Stimulated activated naive CD8-positive, alpha-beta T cell treated with anti-CD3 and anti-CD28 coated beads, Interleukin-15, Interleukin-2, amounts not matched to agents 100 ng/mL and 50 ng/mL, for 24 hours (primary cell): ENCODE data around the gene MAP3K12.

Source experiments
- H3K27ac Mint-ChIP-seq: one replicate; pipeline ENCODE4 v1.8.0; 2021; ENCODE audit warnings: mild to moderate bottlenecking, mixed read lengths
- H3K27me3 Mint-ChIP-seq: one replicate; pipeline ENCODE4 v1.8.0; 2021; ENCODE audit warnings: mixed read lengths
- H3K36me3 Mint-ChIP-seq: one replicate; pipeline ENCODE4 v1.8.0; 2021; ENCODE audit warnings: low read depth, mixed read lengths
- H3K4me1 Mint-ChIP-seq: one replicate; pipeline ENCODE4 v1.8.0; 2021; ENCODE audit warnings: low read depth, mixed read lengths
- H3K4me3 Mint-ChIP-seq: one replicate; pipeline ENCODE4 v1.8.0; 2021; ENCODE audit warnings: mild to moderate bottlenecking, mixed read lengths
- H3K9me3 Mint-ChIP-seq: one replicate; pipeline ENCODE4 v1.8.0; 2021; ENCODE audit warnings: mixed read lengths

MAP3K12 gene

DNA sequence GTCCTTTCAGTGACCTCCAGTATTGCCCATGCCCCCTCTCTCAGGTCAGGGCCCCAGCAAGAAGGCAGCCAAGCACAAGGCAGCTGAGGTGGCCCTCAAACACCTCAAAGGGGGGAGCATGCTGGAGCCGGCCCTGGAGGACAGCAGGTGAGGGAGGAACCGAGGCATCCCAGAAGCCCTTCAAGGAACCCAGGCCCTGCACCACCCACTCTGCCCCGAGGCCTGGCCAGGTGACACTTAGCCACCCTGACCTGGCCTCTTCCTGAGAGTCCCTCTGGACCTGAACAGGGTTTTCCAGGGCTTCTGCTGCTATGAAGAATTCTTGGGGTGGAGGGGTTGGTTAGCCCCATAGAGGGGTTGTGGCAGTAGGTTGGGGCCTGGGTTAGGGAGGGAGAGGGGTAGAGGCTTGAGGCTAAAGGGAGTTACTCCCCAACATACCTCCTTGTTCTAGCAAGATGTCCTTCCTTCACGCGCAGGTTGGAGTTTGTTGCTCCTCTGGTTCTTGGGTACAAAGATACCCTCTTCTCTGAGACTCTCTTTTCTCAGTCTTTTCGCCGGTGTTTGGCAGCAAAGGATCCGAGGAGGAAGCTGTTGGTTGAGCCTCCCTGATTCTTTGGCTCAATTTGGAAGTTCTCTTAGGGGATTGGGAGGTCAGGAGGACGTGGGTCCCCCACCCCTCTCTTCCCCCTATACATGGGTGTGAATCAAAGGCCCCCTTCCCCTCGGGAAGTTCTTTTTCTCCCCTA lies 3.9 kb upstream of the MAP3K12 start:
- H3K27ac Mint-ChIP-seq = no peak overlapping the region
- H3K4me3 Mint-ChIP-seq = no peak overlapping the region

GRCh38 chr12:53502331-53502730 lies 3.1 kb upstream of the MAP3K12 start:
- H3K4me1 Mint-ChIP-seq = peaks cover 39% of the 10 kb centered on the region
- peak overlapping the region; percentile 89 for H3K4me3 Mint-ChIP-seq
- H3K27ac Mint-ChIP-seq = peak overlapping the region; percentile 89
- peaks cover 13% of the 10 kb centered on the region for H3K36me3 Mint-ChIP-seq
- H3K27me3 Mint-ChIP-seq = no peaks in the 10 kb centered on the region
- H3K9me3 Mint-ChIP-seq = no peaks in the 10 kb centered on the region

More for the DNA sequence above, 3.9 kb upstream of the MAP3K12 start:
- H3K4me1 Mint-ChIP-seq = peaks cover 35% of the 10 kb centered on the region
- peaks cover 13% of the 10 kb centered on the region for H3K36me3 Mint-ChIP-seq
- H3K27me3 Mint-ChIP-seq = no peaks in the 10 kb centered on the region
- H3K9me3 Mint-ChIP-seq = no peaks in the 10 kb centered on the region

DNA sequence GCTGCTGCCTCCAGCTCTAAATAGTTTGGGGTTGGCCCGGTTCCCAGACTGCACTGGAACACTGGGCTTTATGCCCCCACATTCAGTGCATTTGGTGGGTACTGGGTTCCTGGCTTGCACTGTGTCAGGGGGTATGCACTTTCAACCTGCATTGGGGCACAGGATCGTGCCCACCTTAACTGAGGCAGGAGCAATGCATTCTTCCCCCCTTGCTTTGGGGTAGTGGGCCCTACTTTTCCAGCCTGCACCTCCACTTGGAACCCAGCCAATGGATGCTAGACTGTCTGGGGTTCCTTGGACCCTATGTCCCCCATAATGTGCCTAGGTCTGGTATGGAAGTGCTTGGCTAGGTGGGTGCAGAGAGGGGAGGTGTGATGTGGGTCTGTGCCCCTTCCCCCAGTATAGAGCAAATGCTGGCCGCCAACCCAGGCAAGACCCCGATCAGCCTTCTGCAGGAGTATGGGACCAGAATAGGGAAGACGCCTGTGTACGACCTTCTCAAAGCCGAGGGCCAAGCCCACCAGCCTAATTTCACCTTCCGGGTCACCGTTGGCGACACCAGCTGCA lies 2.4 kb upstream of the MAP3K12 start:
- H3K27me3 Mint-ChIP-seq = no peaks in the 10 kb centered on the region
- H3K27ac Mint-ChIP-seq = peak overlapping the region; percentile 89
- no peaks in the 10 kb centered on the region for H3K9me3 Mint-ChIP-seq
- peaks cover 39% of the 10 kb centered on the region for H3K4me1 Mint-ChIP-seq
- H3K4me3 Mint-ChIP-seq = peak overlapping the region; percentile 89
- peaks cover 13% of the 10 kb centered on the region for H3K36me3 Mint-ChIP-seq

DNA sequence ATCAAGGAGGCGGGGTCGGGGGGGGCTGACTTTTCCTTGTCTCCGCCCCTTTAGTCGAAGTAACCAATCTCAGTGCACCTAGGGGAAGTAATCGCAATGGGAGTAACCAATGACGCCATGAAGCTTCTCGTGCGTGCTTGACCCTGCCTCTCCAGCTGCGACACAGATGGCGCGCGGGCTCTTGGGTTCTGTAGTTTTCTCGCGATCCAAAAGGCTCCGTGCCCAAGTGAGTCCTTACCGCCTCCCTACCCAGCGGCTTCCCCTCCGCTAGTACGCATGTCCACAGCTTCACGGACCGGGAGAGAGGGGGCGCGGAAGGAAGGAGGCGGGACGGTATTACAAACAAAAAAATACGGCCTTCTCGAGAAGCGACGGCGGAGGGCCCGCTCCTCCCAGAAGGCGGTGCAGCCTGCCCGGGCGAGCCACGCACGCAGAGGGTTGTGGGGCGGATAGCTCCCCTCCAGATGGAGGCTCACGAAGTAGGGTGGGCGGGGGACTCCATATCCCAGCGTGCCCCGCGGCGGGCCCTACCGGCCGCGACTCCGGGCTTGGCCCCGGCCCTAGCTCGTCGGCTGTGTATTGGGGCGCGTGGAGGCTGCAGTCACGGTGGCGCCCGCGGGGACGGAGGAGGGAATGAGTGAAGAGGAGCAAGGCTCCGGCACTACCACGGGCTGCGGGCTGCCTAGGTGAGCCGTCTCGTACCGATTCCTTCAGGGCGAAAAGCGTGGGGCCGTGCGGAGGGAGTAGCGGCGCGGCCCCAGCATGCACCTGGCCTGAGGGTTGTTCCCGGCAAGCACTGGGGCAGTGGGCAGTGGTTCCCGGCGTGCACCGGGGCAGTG lies 1.7 kb upstream of the MAP3K12 start, which contains the start of gene TARBP2:
TARBP2 (plus strand) TSS at position 508 of the 839 bp plus-strand sequence; CDS start at position 634, 126 bp downstream.
- peaks cover 12% of the 10 kb centered on the region for H3K36me3 Mint-ChIP-seq
- H3K27me3 Mint-ChIP-seq = no peaks in the 10 kb centered on the region
- peak within 1 kb of the TSS; percentile 89 for H3K27ac Mint-ChIP-seq

GRCh38 chr12:53500142-53500775 lies 1.0 kb upstream of the MAP3K12 start:
- Mint-ChIP-seq H3K4me1 (peaks cover 39% of the 10 kb centered on the region), H3K9me3 (no peaks in the 10 kb centered on the region), H3K4me3 (peak overlapping the region; percentile 89), H3K27ac (peak overlapping the region; percentile 89), H3K27me3 (no peaks in the 10 kb centered on the region), H3K36me3 (peaks cover 5% of the 10 kb centered on the region)

More for the DNA sequence above, 1.7 kb upstream of the MAP3K12 start, which contains the start of gene TARBP2:
- Mint-ChIP-seq H3K4me1 (peaks cover 39% of the 10 kb centered on the region), H3K9me3 (no peaks in the 10 kb centered on the region), H3K4me3 (peak within 1 kb of the TSS; percentile 89)

GRCh38 chr12:53498235-53498630 lies 1.0 kb downstream of the MAP3K12 start:
- Mint-ChIP-seq H3K27ac (peak overlapping the region; percentile 67), H3K27me3 (no peaks in the 10 kb centered on the region), H3K4me3 (peak overlapping the region; percentile 89), H3K36me3 (no peaks in the 10 kb centered on the region), H3K4me1 (peaks cover 44% of the 10 kb centered on the region), H3K9me3 (no peaks in the 10 kb centered on the region)

GRCh38 chr12:53497461-53497860 lies 1.8 kb downstream of the MAP3K12 start:
- peaks cover 42% of the 10 kb centered on the region for H3K4me1 Mint-ChIP-seq
- no peak overlapping the region for H3K4me3 Mint-ChIP-seq
- no peaks in the 10 kb centered on the region for H3K9me3 Mint-ChIP-seq
- H3K27ac Mint-ChIP-seq = no peak overlapping the region
- H3K36me3 Mint-ChIP-seq = no peaks in the 10 kb centered on the region
- H3K27me3 Mint-ChIP-seq = no peaks in the 10 kb centered on the region

DNA sequence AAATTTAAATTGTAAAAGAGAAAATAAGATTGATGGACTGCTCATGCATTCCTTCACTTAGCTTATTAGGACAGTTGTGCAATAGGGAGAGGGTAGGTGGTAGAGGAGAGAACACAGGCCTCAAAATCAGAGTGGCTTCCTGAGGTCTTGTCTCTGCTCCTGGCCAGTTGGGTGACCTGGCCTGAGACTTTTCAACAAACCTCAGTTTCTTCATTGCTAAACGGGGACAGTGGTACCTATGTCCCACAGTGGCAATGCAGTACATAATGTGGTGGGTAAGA lies 2.6 kb downstream of the MAP3K12 start:
- H3K4me3 Mint-ChIP-seq = no peak overlapping the region
- peaks cover 40% of the 10 kb centered on the region for H3K4me1 Mint-ChIP-seq
- H3K36me3 Mint-ChIP-seq = no peaks in the 10 kb centered on the region
- H3K9me3 Mint-ChIP-seq = no peaks in the 10 kb centered on the region
- H3K27ac Mint-ChIP-seq = no peak overlapping the region
- no peaks in the 10 kb centered on the region for H3K27me3 Mint-ChIP-seq

GRCh38 chr12:53495903-53496751 lies 3.1 kb downstream of the MAP3K12 start:
- H3K4me1 Mint-ChIP-seq = peaks cover 37% of the 10 kb centered on the region
- no peaks in the 10 kb centered on the region for H3K27me3 Mint-ChIP-seq
- H3K9me3 Mint-ChIP-seq = no peaks in the 10 kb centered on the region
- H3K36me3 Mint-ChIP-seq = no peaks in the 10 kb centered on the region
- H3K27ac Mint-ChIP-seq = peak overlapping the region; percentile 27
- no peak overlapping the region for H3K4me3 Mint-ChIP-seq

DNA sequence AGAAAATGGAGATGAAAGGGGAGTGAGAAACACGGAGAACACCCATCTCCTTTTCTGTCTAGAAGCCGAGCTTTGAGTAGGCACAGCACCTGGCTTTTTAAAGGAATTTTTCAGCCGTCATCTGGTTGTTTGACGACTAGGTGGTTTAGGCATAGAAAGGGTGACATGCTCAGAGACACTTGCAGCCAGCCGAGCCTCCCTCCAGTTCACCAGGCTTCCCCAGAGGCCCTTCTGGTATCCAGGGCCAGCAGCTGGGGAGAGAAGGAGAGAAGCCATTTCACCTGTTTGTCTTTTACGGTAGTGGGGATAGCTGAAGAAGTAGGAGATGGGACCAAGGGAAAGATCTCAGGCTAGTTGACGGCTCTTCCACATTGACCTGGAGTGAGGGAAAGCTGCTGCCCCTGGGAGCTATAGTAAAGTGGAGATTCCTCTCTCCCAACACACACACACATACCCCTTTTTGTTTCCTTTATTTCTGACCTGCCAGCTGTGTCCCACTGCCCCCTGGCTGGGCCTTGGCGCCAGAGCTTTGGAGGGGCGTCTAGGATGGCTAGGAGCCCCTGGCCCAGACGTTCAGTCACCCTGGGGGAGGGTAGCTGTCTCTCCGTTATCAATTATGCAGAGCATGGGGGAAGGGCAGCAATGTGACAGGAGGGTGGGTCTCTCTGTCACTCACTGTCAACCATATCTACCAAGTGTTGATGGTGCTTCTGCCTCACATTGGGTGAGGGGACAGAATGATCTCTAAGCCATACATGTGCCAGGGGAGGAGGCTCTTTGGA lies 5.5 kb downstream of the MAP3K12 start:
- Mint-ChIP-seq H3K4me3 (peak overlapping the region; percentile 90), H3K27me3 (no peaks in the 10 kb centered on the region), H3K4me1 (peaks cover 27% of the 10 kb centered on the region), H3K9me3 (no peaks in the 10 kb centered on the region), H3K36me3 (no peaks in the 10 kb centered on the region), H3K27ac (peak overlapping the region; percentile 89)

DNA sequence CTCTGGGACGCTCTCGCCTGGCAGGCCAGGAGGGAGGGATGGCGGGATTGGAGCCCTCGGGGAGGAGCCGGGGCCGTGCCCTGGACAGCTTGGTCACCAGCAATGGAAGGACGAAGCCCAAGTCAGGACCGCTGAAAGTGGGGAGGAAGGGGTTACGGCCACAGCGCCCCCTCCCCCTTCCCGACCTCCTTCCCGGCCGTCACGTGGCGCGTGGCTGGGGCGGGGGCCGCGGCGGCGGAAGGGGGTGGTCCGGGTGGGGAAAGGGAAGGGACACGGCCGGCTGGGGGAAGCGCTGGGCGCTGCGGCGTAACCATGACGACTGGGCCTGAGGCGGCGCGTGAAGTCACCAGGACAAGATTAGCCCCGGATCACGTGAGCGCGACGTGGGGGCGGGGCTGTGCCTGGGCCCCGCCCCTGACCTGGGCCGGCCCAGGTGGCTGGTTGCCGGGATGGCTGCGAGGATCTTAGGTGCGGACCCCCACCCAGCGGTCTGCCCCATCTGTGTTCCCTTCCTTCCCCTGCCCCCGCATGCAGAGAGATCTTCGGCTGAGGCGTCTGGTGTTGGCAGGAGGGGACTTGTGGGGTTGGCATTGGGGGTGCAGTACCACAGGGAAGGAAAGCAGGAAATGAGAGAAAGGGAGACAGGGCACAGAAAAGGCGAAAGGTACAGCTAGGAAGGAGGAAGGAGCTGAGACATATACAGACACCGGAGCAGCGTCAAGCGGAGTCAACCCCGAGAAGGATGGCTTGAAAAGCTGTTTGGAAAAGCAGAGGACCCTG lies 6.2 kb downstream of the MAP3K12 start:
- no peaks in the 10 kb centered on the region for H3K27me3 Mint-ChIP-seq

DNA sequence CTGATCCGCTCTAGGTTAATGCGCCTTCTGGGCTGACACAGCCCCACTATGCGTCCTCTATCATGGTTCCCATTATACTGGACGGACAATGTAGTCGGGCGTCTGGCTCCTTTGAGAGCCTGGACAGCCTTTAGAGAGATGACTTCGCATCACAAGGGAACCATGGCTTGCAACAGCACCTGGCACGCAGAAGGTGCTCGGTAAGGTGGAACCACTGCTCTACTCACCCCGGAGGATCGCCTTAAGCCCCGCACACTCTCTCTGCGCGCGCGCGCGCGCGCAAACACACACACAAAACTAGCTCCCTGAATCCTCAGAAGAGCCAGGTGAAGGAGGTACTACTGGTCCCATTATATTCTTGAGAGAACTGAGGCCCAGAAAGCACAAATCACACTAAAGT lies 7.1 kb downstream of the MAP3K12 start:
- Mint-ChIP-seq H3K4me1 (peaks cover 17% of the 10 kb centered on the region), H3K27ac (peak overlapping the region; percentile 28)

More for the DNA sequence above, 6.2 kb downstream of the MAP3K12 start:
- Mint-ChIP-seq H3K27ac (peak overlapping the region; percentile 89), H3K36me3 (no peaks in the 10 kb centered on the region), H3K9me3 (no peaks in the 10 kb centered on the region), H3K4me1 (peaks cover 20% of the 10 kb centered on the region), H3K4me3 (peak overlapping the region; percentile 90)

More for the DNA sequence above, 7.1 kb downstream of the MAP3K12 start:
- Mint-ChIP-seq H3K9me3 (no peaks in the 10 kb centered on the region), H3K36me3 (no peaks in the 10 kb centered on the region), H3K4me3 (peak overlapping the region; percentile 90), H3K27me3 (no peaks in the 10 kb centered on the region)
